Activated CD8-positive, alpha-beta T cell treated with anti-CD3 and anti-CD28 coated beads for 36 hours (primary cell): ENCODE data around the gene BDKRB2. TPM values are rescaled to one million over a fixed set of nuclear protein-coding genes. Genes with fewer than 3 reads are reported as not detected.
"Not testable (repeated sequence)": the region's sequence is repeated elsewhere in the genome, so short reads cannot be mapped to it uniquely, and the experiment has no call there.

Source experiments
- ATAC-seq: fragments of 200-7000 bp; cut with Tn5 transposase; one replicate; pipeline ENCODE4 v1.10.0; 2021; ENCODE audit warnings: mild to moderate bottlenecking, moderate library complexity
- CTCF ChIA-PET: fragments of 350-600 bp; sonication (Branson Sonifier 250); formaldehyde crosslinking; loops from one replicate; lab custom pipeline; 2021; ENCODE audit warnings: antibody characterized with exemption; lab: Charles Lee
- POLR2A ChIA-PET: fragments of 350-600 bp; sonication (Branson Sonifier 250); formaldehyde crosslinking; loops from one replicate; lab custom pipeline; 2021; ENCODE audit warnings: antibody characterized with exemption; lab: Charles Lee
- DNase-seq: peaks from one replicate; pipeline ENCODE4 v3.0.0-alpha.2; 2020
- H3K27ac Mint-ChIP-seq: one replicate; pipeline ENCODE4 v1.8.0; 2021; ENCODE audit warnings: mild to moderate bottlenecking, mixed read lengths
- H3K27me3 Mint-ChIP-seq: one replicate; pipeline ENCODE4 v1.8.0; 2021; ENCODE audit warnings: mixed read lengths
- H3K36me3 Mint-ChIP-seq: one replicate; pipeline ENCODE4 v1.8.0; 2021; ENCODE audit warnings: low read depth, mixed read lengths
- H3K4me1 Mint-ChIP-seq: one replicate; pipeline ENCODE4 v1.8.0; 2021; ENCODE audit warnings: low read depth, mixed read lengths
- H3K4me3 Mint-ChIP-seq: one replicate; pipeline ENCODE4 v1.8.0; 2021; ENCODE audit warnings: mild to moderate bottlenecking, moderate library complexity, mixed read lengths
- H3K9me3 Mint-ChIP-seq: one replicate; pipeline ENCODE4 v1.8.0; 2021; ENCODE audit warnings: mixed read lengths
- CTCF ChIP-seq: fragments of 200-600 bp; IDR thresholded peaks from one replicate; pipeline ENCODE4 v1.8.0; 2022; ENCODE audit warnings: antibody characterized with exemption, mild to moderate bottlenecking
- intact Hi-C: fragments of 100-400 bp; cut with micrococcal nuclease; formaldehyde crosslinking; loops from one replicate; pipeline ENCODE4 v1.10.0; 2022
- total RNA-seq, 2 experiments: library from RNA; stranded (reverse); gene quantifications; one replicate each; pipeline ENCODE4 v1.2.3, GENCODE V29; 2021

Gene BDKRB2
- total RNA-seq, 2 experiments from 2014 or later, result not detected

DNA sequence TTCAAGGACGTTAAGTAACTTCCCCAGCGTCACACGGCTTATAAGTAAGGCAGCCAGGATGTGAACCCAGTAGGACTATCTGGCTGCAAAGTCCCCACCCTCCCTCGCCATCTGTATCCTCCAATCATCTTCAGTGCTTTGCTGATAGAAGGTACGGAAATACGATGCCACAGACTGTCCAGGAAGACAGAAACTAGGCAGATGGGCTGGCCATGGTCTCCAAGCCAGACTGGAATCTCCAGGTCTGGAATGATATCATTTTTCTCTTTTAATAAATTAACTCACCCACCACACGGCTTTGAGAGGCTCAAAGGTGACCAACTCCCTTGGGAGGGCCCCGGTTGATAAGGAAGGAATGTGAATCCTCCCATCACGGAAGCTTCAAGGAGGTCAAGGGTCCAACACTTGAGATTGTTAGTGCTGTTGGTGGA is 35.1 kb downstream of the BDKRB2 start:
- intact Hi-C loops, result no loop called here
- ChIA-PET CTCF (no interaction called here), POLR2A (no interaction called here)
- no peak for TF ChIP-seq CTCF
- H3K9me3 Mint-ChIP-seq, result no peaks in the 10 kb centered on the region
- no peaks in the 10 kb centered on the region for H3K36me3 Mint-ChIP-seq
- ATAC-seq, result no peak
- peaks cover 4% of the 10 kb centered on the region for H3K27me3 Mint-ChIP-seq
- no peaks in the 10 kb centered on the region for H3K4me1 Mint-ChIP-seq
- no peak for DNase-seq
- H3K4me3 Mint-ChIP-seq, result no peak overlapping the region
- H3K27ac Mint-ChIP-seq, result no peak overlapping the region

DNA sequence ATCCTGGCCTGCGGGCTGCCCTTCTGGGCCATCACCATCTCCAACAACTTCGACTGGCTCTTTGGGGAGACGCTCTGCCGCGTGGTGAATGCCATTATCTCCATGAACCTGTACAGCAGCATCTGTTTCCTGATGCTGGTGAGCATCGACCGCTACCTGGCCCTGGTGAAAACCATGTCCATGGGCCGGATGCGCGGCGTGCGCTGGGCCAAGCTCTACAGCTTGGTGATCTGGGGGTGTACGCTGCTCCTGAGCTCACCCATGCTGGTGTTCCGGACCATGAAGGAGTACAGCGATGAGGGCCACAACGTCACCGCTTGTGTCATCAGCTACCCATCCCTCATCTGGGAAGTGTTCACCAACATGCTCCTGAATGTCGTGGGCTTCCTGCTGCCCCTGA is 36.0 kb downstream of the BDKRB2 start:
- intact Hi-C loops, result no loop called here
- Mint-ChIP-seq H3K4me3 (no peak overlapping the region), H3K27ac (no peak overlapping the region), H3K4me1 (no peaks in the 10 kb centered on the region), H3K27me3 (peaks cover 7% of the 10 kb centered on the region), H3K9me3 (no peaks in the 10 kb centered on the region), H3K36me3 (no peaks in the 10 kb centered on the region)
- no peak for DNase-seq
- ChIA-PET POLR2A (no interaction called here), CTCF (no interaction called here)
- ATAC-seq, result no peak
- no peak for TF ChIP-seq CTCF

DNA sequence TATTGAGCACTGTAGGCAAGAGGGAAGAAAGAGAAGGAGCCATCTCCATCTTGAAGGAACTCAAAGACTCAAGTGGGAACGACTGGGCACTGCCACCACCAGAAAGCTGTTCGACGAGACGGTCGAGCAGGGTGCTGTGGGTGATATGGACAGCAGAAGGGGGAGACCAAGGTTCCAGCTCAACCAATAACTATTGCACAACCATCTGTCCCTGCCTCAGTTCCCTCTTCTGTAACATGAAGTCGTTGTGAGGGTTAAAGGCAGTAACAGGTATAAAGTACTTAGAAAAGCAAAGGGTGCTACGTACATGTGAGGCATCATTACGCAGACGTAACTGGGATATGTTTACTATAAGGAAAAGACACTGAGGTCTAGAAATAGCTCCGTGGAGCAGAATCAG is 37.5 kb downstream of the BDKRB2 start:
- ChIA-PET CTCF (no interaction called here), POLR2A (no interaction called here)
- H3K4me3 Mint-ChIP-seq, result no peak overlapping the region
- ATAC-seq (no peak), DNase-seq (no peak)
- no peaks in the 10 kb centered on the region for H3K4me1 Mint-ChIP-seq
- H3K9me3 Mint-ChIP-seq, result no peaks in the 10 kb centered on the region
- intact Hi-C loops, result no loop called here
- peaks cover 9% of the 10 kb centered on the region for H3K27me3 Mint-ChIP-seq
- no peaks in the 10 kb centered on the region for H3K36me3 Mint-ChIP-seq
- no peak for TF ChIP-seq CTCF
- no peak overlapping the region for H3K27ac Mint-ChIP-seq

GRCh38 chr14:96243785-96244184 is 39.1 kb downstream of the BDKRB2 start:
- Mint-ChIP-seq H3K4me3 (no peak overlapping the region), H3K36me3 (no peaks in the 10 kb centered on the region), H3K4me1 (no peaks in the 10 kb centered on the region), H3K27ac (no peak overlapping the region), H3K27me3 (peaks cover 12% of the 10 kb centered on the region), H3K9me3 (no peaks in the 10 kb centered on the region)
- no peak for TF ChIP-seq CTCF
- intact Hi-C loops, result no loop called here
- DNase-seq (no peak), ATAC-seq (no peak)
- CTCF ChIA-PET, result no interaction called here
- POLR2A ChIA-PET, result no interaction called here

DNA sequence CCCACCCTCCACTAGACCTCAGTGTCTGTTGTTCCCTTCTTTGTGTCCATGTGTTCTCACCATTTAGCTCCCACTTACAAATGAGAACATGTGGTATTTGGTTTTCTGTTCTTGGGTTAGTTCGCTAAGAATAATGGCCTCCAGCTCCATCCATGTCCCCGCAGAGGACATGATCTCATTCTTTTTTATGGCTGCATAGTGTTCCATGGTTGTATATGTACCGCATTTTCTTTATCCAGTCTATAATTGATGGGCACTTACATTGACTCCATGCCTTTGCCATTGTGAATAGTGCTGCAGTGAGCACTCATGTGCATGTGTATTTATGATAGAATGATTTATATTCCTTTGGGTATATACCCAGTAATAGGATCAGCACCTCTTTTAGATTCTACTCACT is 40.4 kb downstream of the BDKRB2 start:
- H3K4me3 Mint-ChIP-seq, H3K27ac Mint-ChIP-seq, H3K36me3 Mint-ChIP-seq, DNase-seq, H3K27me3 Mint-ChIP-seq, POLR2A ChIA-PET, H3K9me3 Mint-ChIP-seq, H3K4me1 Mint-ChIP-seq, intact Hi-C loops, ATAC-seq, CTCF ChIA-PET: not testable (repeated sequence)
